Measurements from ENCODE around the gene DCAF8L1.
"Not testable (repeated sequence)": the region's sequence is repeated elsewhere in the genome, so short reads cannot be mapped to it uniquely, and the experiment has no call there.

The DCAF8L1 gene

GRCh38 chrX:27966492-27966891 is 14.8 kb downstream of the DCAF8L1 start:
- no peak overlapping the region for H3K9ac ChIP-seq (ENCODE audit: low read depth, low read length)
- H3K9me3 ChIP-seq (ENCODE audit: control insufficient read depth, insufficient read depth, low read length) = peaks cover 6% of the 10 kb centered on the region; the same call in 1 of the 2 replicates
- H3K4me1 ChIP-seq (ENCODE audit: insufficient read depth, low read length) = no peaks in the 10 kb centered on the region
- no peaks in the 10 kb centered on the region for H3K36me3 ChIP-seq (ENCODE audit: insufficient read depth, low read length)

- not testable (repeated sequence) for H3K9me3 ChIP-seq (ENCODE audit: control insufficient read depth, insufficient read depth, low read length); H3K4me1 ChIP-seq (ENCODE audit: insufficient read depth, low read length); H3K9ac ChIP-seq (ENCODE audit: low read depth, low read length); H3K36me3 ChIP-seq (ENCODE audit: insufficient read depth, low read length)
Measured at GRCh38 chrX:27965348-27965747, 15.9 kb downstream of the DCAF8L1 start.

GRCh38 chrX:27964432-27964831 is 16.8 kb downstream of the DCAF8L1 start:
- H3K9me3 ChIP-seq (ENCODE audit: control insufficient read depth, insufficient read depth, low read length) = peaks cover 6% of the 10 kb centered on the region; the same call in 1 of the 2 replicates
- no peaks in the 10 kb centered on the region for H3K36me3 ChIP-seq (ENCODE audit: insufficient read depth, low read length)
- no peak overlapping the region for H3K9ac ChIP-seq (ENCODE audit: low read depth, low read length)
- no peaks in the 10 kb centered on the region for H3K4me1 ChIP-seq (ENCODE audit: insufficient read depth, low read length)

- H3K36me3 ChIP-seq (ENCODE audit: insufficient read depth, low read length); H3K9ac ChIP-seq (ENCODE audit: low read depth, low read length); H3K4me1 ChIP-seq (ENCODE audit: insufficient read depth, low read length); H3K9me3 ChIP-seq (ENCODE audit: control insufficient read depth, insufficient read depth, low read length): not testable (repeated sequence)
Measured at GRCh38 chrX:27960410-27960809, 20.8 kb downstream of the DCAF8L1 start.

- H3K36me3 ChIP-seq (ENCODE audit: insufficient read depth, low read length) = no peaks in the 10 kb centered on the region
- H3K9ac ChIP-seq (ENCODE audit: low read depth, low read length) = no peak overlapping the region
- no peaks in the 10 kb centered on the region for H3K9me3 ChIP-seq (ENCODE audit: control insufficient read depth, insufficient read depth, low read length)
- no peaks in the 10 kb centered on the region for H3K4me1 ChIP-seq (ENCODE audit: insufficient read depth, low read length)
Measured at GRCh38 chrX:27953171-27953570, 28.1 kb downstream of the DCAF8L1 start.

GRCh38 chrX:27933361-27933760 is 47.9 kb downstream of the DCAF8L1 start:
- no peaks in the 10 kb centered on the region for H3K4me1 ChIP-seq (ENCODE audit: insufficient read depth, low read length)
- no peak overlapping the region for H3K9ac ChIP-seq (ENCODE audit: low read depth, low read length)
- H3K9me3 ChIP-seq (ENCODE audit: control insufficient read depth, insufficient read depth, low read length) = no peaks in the 10 kb centered on the region
- H3K36me3 ChIP-seq (ENCODE audit: insufficient read depth, low read length) = no peaks in the 10 kb centered on the region

All from ES-I3 (cell line).